SK-N-MC (cell line): ENCODE data around the gene CREB3L2.
"Not testable (repeated sequence)": the region's sequence is repeated elsewhere in the genome, so short reads cannot be mapped to it uniquely, and the experiment has no call there.

Experiments
- DNase-seq: peaks from one replicate; pipeline ENCODE4 v3.0.0-alpha.2; 2011; ENCODE audit warnings: low read depth, low spot score
- H3K27ac ChIP-seq: fragments of 200-600 bp; sonication (generic); 2 replicates; pipeline ENCODE4 v1.5.1; 2016; ENCODE audit warnings: mixed run types
- H3K36me3 ChIP-seq: fragments of 200-600 bp; sonication (generic); 2 replicates; pipeline ENCODE4 v1.6.1; 2017; ENCODE audit warnings: antibody characterized with exemption, low read length, mixed read lengths; ENCODE audit not compliant: insufficient read depth
- H3K4me3 ChIP-seq: fragments of 200-600 bp; sonication (generic); 2 replicates; pipeline ENCODE4 v1.5.1; 2016
- H3K9ac ChIP-seq: fragments of 200-600 bp; sonication (generic); 2 replicates; pipeline ENCODE4 v1.8.0; 2017; ENCODE audit warnings: mixed run types, mixed read lengths; ENCODE audit not compliant: insufficient read length
- H3K9me3 ChIP-seq: fragments of 200-600 bp; sonication (generic); 2 replicates; pipeline ENCODE4 v1.6.1; 2017; ENCODE audit warnings: low read depth, mild to moderate bottlenecking, antibody characterized with exemption, low read length, moderate library complexity, mixed read lengths
- EZH2 ChIP-seq: fragments of 200-600 bp; sonication (generic); IDR thresholded peaks from one replicate; pipeline ENCODE4 v1.6.1; 2017; ENCODE audit warnings: antibody characterized with exemption
- FOXP2 ChIP-seq: optimal IDR thresholded peaks from 2 replicates; pipeline ENCODE3; 2011; ENCODE audit warnings: mild to moderate bottlenecking, moderate library complexity; ENCODE audit not compliant: insufficient read depth; ENCODE audit errors: extremely low read length, control extremely low read depth
- POLR2AphosphoS5 ChIP-seq: IDR thresholded peaks from 2 replicates; pipeline ENCODE4 v1.6.1; 2012; ENCODE audit warnings: mild to moderate bottlenecking, low read depth, low read length, borderline replicate concordance

The CREB3L2 gene

DNA sequence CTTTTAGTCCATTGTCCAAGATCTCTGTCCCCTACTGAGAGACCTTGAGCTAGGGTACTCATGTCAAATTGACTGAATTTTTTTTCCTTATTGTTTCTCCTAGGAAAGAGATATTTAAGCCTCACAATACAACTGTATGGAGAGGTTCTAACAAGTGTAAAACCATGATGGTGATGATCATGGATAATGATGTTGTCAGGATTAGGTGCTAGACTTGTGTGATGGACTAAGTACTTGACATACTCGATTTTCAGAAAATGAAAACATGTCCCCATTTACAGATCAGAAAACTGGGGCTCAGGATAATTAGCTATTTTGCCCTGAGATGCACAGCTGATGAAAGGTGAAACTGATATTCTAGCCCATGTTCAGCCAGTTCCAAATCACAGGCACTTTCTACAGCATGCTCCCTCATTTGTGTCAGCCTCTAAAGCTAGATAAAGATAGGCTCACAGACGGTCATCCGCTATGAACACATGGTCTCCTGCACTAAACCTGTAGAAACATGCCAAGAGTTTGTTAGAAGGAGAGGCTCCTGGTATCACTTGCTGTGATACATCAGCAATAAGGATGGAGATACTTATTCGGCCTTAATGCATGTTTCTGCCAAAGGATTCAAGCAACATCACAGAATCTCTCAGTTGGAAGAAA, 67.6 kb downstream of the CREB3L2 start:
- no peaks in the 10 kb centered on the region for H3K36me3 ChIP-seq
- TF ChIP-seq POLR2AphosphoS5 (no peak), EZH2 (no peak), FOXP2 (no peak)
- no peak overlapping the region for H3K4me3 ChIP-seq
- H3K9ac ChIP-seq: no peak overlapping the region
- H3K9me3 ChIP-seq: no peaks in the 10 kb centered on the region
- no peak overlapping the region for H3K27ac ChIP-seq
- no peak for DNase-seq

DNA sequence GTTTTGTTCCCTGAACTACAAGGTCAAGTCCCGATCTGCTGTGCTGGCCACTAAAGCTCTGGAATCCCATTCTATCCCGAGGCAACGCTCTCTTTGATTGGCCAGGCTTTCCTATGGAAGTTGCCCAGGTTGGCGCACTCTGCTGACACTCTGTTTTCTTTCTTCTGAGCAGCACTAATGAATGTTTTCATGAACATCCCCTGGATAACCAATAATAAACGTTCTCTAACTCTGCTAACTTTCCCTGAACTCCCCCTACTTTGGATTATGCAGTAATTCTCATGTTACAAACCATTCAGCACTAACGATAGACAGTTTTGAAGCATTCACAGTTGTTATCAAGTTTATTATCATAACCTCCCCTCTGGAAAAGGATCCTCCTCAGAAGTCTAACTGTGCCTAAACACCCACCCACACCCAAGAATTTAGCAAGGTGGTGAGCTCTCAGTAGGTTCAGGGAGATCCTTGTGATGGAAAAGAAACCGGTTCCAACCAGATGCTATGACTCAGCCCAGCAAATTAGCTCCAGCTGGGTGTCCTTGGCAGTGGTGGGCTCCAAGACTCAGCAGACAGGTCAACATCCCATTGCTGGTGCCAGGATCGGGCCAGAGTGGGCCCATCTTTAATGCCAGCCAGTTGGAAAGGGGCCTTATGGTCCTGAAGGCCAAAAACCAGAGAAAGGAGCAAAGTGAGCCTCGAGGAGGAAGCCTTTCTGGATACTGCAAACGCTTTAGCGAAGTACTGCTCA, 68.4 kb downstream of the CREB3L2 start:
- TF ChIP-seq POLR2AphosphoS5: no peak
- no peak for TF ChIP-seq EZH2
- TF ChIP-seq FOXP2: no peak
- H3K27ac ChIP-seq: peak overlapping the region; percentile 55; the same call in 1 of the 2 replicates
- H3K9me3 ChIP-seq: no peaks in the 10 kb centered on the region
- peak overlapping the region; percentile 13; the same call in 1 of the 2 replicates for H3K4me3 ChIP-seq
- no peaks in the 10 kb centered on the region for H3K36me3 ChIP-seq
- no peak overlapping the region for H3K9ac ChIP-seq
- no peak for DNase-seq

DNA sequence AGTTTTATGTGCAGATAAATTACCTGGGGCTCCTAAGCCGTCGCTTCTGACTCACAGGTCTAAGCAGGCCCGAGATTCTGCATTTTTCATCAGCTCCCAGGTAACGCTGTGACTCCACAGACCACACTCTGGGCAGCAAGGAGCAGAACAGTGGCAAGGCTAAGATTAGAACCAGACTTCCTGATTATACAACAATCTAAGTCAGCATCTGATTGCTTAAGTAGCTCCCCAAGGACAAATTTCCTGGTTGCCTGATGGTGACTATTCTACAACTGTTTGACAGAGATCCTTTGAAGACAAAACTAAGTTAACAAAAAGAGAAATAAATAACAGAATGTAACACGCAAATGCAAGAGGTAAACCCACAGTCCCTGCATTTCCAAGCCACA, 69.0 kb downstream of the CREB3L2 start:
- DNase-seq: peak; percentile 18
- H3K27ac ChIP-seq: peak overlapping the region; percentile 55; the same call in 1 of the 2 replicates
- peak overlapping the region; percentile 13; the same call in 1 of the 2 replicates for H3K4me3 ChIP-seq
- H3K36me3 ChIP-seq: no peaks in the 10 kb centered on the region
- no peak overlapping the region for H3K9ac ChIP-seq
- no peaks in the 10 kb centered on the region for H3K9me3 ChIP-seq
- TF ChIP-seq EZH2 (no peak), FOXP2 (no peak), POLR2AphosphoS5 (no peak)

DNA sequence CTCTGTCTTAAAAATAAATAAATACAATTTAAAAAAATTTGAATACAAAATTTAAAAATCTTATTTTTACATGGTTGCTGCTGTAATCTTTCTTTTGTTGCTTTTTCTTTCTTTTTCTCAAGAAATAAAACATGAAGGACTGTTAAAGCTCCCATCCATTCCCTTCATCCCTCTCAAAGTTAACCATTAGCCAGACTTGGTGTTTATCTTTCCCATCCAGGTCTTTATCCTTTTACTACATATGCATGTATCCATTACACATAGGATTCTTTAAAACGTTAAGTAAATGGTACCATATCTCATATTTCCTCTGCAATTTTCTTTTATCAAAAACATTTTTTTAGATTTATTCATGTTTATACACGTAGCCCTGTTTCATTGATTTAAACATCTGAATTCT, 70.1 kb downstream of the CREB3L2 start:
- no peak overlapping the region for H3K27ac ChIP-seq
- H3K4me3 ChIP-seq: no peak overlapping the region
- H3K9me3 ChIP-seq: no peaks in the 10 kb centered on the region
- no peaks in the 10 kb centered on the region for H3K36me3 ChIP-seq
- TF ChIP-seq POLR2AphosphoS5 (no peak), EZH2 (no peak), FOXP2 (no peak)
- DNase-seq: no peak
- no peak overlapping the region for H3K9ac ChIP-seq

DNA sequence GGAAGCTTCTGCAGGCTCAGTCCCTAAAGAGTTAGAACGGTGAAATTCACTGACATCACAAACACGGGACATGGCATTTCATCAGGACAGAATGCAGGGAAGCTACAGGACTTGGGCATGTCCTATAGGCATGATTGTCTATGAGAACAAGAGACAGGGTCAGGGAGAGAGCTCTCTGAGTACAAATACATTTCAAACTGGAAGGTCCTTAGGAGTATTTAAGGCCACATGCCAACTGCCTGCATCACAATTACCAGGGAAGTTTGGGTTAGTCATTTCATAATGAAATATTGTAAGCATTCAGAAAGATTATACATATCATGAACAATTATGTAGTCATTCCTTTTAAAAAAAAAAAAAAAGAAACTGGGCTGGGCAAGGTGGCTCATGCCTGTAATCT, 71.3 kb downstream of the CREB3L2 start:
- H3K36me3 ChIP-seq: peaks cover 4% of the 10 kb centered on the region; the same call in 1 of the 2 replicates
- DNase-seq: no peak
- H3K9ac ChIP-seq: no peak overlapping the region
- no peaks in the 10 kb centered on the region for H3K9me3 ChIP-seq
- H3K4me3 ChIP-seq: no peak overlapping the region
- no peak overlapping the region for H3K27ac ChIP-seq
- TF ChIP-seq FOXP2: no peak

DNA sequence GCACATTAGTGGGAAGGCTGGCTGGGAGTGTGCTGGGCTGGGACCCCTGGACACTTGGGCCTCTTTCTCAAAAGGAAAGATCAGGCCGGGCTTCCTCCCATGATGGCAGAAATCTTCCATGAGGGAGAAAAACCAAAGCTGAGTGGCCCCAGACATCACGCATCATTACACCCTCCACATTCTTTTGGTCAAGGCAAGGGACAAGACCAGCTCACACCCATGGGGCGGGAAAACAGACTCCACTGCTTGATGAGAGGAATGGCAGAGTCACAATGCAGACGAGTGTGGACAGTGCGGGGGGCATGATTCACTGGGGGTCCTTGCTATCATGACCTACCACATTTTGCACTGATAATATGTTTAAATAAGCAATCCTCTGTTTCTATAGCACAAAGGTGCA, 73.3 kb downstream of the CREB3L2 start:
- H3K9ac ChIP-seq: no peak overlapping the region

DNA sequence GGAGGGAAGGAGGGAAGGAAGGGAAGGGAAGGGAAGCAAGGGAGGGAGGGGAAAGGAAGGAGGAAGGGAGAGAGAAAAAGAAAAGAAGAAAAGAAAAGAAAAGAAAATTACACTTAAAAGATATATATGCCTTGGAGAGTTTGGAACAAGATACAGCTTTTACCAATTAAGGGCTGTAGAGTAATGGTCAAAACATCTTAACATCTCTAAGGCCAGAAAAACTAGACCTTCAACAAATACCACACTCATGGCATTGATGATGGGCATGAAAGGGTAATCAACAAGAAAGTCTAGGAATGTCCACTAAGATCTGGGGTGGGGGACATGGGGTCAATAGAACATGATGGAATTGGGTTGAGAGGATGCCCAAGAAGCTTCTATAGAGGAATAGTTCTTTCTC, 74.5 kb downstream of the CREB3L2 start:
- peaks cover 4% of the 10 kb centered on the region; the same call in 1 of the 2 replicates for H3K36me3 ChIP-seq

More for the DNA sequence above, 73.3 kb downstream of the CREB3L2 start:
- TF ChIP-seq POLR2AphosphoS5: no peak
- TF ChIP-seq FOXP2: no peak
- no peak for TF ChIP-seq EZH2
- Histone ChIP-seq H3K9me3 (no peaks in the 10 kb centered on the region), H3K4me3 (no peak overlapping the region), H3K36me3 (peaks cover 4% of the 10 kb centered on the region; the same call in 1 of the 2 replicates), H3K27ac (no peak overlapping the region)
- DNase-seq: no peak

DNA sequence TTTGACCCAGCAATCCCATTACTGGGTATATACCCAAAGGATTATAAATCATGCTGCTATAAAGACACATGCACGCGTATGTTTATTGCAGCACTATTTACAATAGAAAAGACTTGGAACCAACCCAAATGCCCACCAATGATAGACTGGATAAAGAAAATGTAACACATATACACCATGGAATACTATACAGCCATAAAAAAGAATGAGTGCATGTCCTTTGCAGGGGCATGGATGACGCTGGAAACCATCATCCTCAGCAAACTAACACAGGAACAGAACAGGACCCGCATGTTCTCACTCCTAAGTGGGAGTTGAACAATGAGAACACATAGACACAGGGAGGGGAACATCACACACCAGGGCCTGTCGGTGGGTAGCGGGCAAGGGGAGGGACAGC, 75.7 kb downstream of the CREB3L2 start:
- not testable (repeated sequence) for DNase-seq, H3K36me3 ChIP-seq, H3K9ac ChIP-seq, H3K4me3 ChIP-seq, H3K9me3 ChIP-seq, H3K27ac ChIP-seq

More for the DNA sequence above, 74.5 kb downstream of the CREB3L2 start:
- TF ChIP-seq FOXP2 (no peak), POLR2AphosphoS5 (no peak), EZH2 (no peak)
- H3K27ac ChIP-seq: no peak overlapping the region
- no peak overlapping the region for H3K4me3 ChIP-seq
- H3K9me3 ChIP-seq: no peaks in the 10 kb centered on the region
- no peak overlapping the region for H3K9ac ChIP-seq
- no peak for DNase-seq

DNA sequence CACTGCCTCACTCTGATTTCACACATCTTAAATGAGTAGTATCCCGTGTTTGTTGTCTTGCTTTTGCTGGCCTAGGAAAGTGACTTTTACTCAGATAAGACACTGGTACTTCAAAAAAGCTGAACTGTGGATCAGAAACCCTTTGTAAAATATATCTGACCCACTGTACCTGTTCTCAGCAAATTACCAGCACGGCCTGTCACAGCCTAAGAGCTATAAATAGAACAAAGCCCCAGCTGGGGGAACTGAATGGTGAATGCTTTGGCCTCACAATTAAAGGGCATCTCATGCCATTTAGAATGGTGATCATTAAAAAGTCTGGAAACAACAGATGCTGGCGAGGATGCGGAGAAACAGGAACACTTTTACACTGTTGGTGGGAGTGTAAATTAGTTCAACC, 76.1 kb downstream of the CREB3L2 start:
- no peaks in the 10 kb centered on the region for H3K9me3 ChIP-seq
- no peak overlapping the region for H3K9ac ChIP-seq
- TF ChIP-seq FOXP2: no peak
- no peak for TF ChIP-seq POLR2AphosphoS5
- no peak for TF ChIP-seq EZH2
- H3K36me3 ChIP-seq: peaks cover 4% of the 10 kb centered on the region; the same call in 1 of the 2 replicates
- H3K4me3 ChIP-seq: no peak overlapping the region
- DNase-seq: no peak
- no peak overlapping the region for H3K27ac ChIP-seq
